OCI-LY3 (cell line): Measurements from ENCODE around the gene EPS8L1.
"Not testable (repeated sequence)": the region's sequence is repeated elsewhere in the genome, so short reads cannot be mapped to it uniquely, and the experiment has no call there.

ENCODE experiments used
- CTCF ChIP-seq: fragments of 200-600, 300-600 bp; sonication (generic); IDR thresholded peaks from 2 replicates; pipeline ENCODE4 v1.5.1; 2014; ENCODE audit warnings: antibody characterized with exemption, low read length, low read depth
- EZH2phosphoT487 ChIP-seq: fragments of 200-600 bp; shearing (Covaris generic); IDR thresholded peaks from 2 replicates; pipeline ENCODE4 v1.6.1; 2018; ENCODE audit warnings: antibody characterized with exemption, mixed run types, low read depth

- not testable (repeated sequence) for TF ChIP-seq EZH2phosphoT487, CTCF
Observed at GRCh38 chr19:55060287-55060686, 15.4 kb upstream of the EPS8L1 start.
